IPS-18a (cell line): ENCODE data around the gene INPP5A.
"Not testable (repeated sequence)": the region's sequence is repeated elsewhere in the genome, so short reads cannot be mapped to it uniquely, and the experiment has no call there.

Experiments
- H3K27ac ChIP-seq: one replicate; pipeline ENCODE4 v1.5.1; 2013; ENCODE audit warnings: low read length
- H3K27me3 ChIP-seq: one replicate; pipeline ENCODE4 v1.6.1; 2013; ENCODE audit warnings: mild to moderate bottlenecking, low read length; ENCODE audit not compliant: control insufficient read depth, insufficient read depth
- H3K36me3 ChIP-seq: one replicate; pipeline ENCODE4 v1.6.1; 2013; ENCODE audit warnings: low read depth, low read length; ENCODE audit not compliant: control insufficient read depth
- H3K4me1 ChIP-seq: one replicate; pipeline ENCODE4 v1.6.1; 2013; ENCODE audit warnings: low read depth, low read length; ENCODE audit not compliant: control insufficient read depth
- H3K4me3 ChIP-seq: one replicate; pipeline ENCODE4 v1.5.1; 2013; ENCODE audit warnings: low read length
- H3K9ac ChIP-seq: one replicate; pipeline ENCODE4 v1.6.1; 2013; ENCODE audit warnings: mild to moderate bottlenecking, low read length, moderate library complexity
- H3K9me3 ChIP-seq: one replicate; pipeline ENCODE4 v1.6.1; 2013; ENCODE audit warnings: low read depth, low read length; ENCODE audit not compliant: control insufficient read depth

Gene INPP5A

GRCh38 chr10:132497063-132497680 lies 40.4 kb upstream of the INPP5A start:
- no peak overlapping the region for H3K9ac ChIP-seq
- H3K27me3 ChIP-seq = no peaks in the 10 kb centered on the region

GRCh38 chr10:132497861-132498561 lies 39.6 kb upstream of the INPP5A start:
- H3K4me1 ChIP-seq = no peaks in the 10 kb centered on the region
- H3K9me3 ChIP-seq = no peaks in the 10 kb centered on the region
- no peaks in the 10 kb centered on the region for H3K27me3 ChIP-seq
- H3K36me3 ChIP-seq = no peaks in the 10 kb centered on the region
- no peak overlapping the region for H3K27ac ChIP-seq
- H3K4me3 ChIP-seq = no peak overlapping the region
- H3K9ac ChIP-seq = no peak overlapping the region

More at GRCh38 chr10:132497063-132497680, 40.4 kb upstream of the INPP5A start:
- Histone ChIP-seq H3K4me3 (no peak overlapping the region), H3K27ac (no peak overlapping the region), H3K4me1 (no peaks in the 10 kb centered on the region), H3K9me3 (no peaks in the 10 kb centered on the region), H3K36me3 (no peaks in the 10 kb centered on the region)

GRCh38 chr10:132498562-132499366 lies 38.8 kb upstream of the INPP5A start:
- Histone ChIP-seq H3K4me3 (no peak overlapping the region), H3K9ac (no peak overlapping the region), H3K27ac (no peak overlapping the region), H3K27me3 (no peaks in the 10 kb centered on the region), H3K4me1 (no peaks in the 10 kb centered on the region), H3K9me3 (no peaks in the 10 kb centered on the region), H3K36me3 (no peaks in the 10 kb centered on the region)

- H3K9me3 ChIP-seq = no peaks in the 10 kb centered on the region
- no peaks in the 10 kb centered on the region for H3K27me3 ChIP-seq
- H3K36me3 ChIP-seq = no peaks in the 10 kb centered on the region
Measured at GRCh38 chr10:132499367-132499685, 38.3 kb upstream of the INPP5A start.

GRCh38 chr10:132500781-132501415 lies 36.7 kb upstream of the INPP5A start:
- Histone ChIP-seq H3K36me3 (no peaks in the 10 kb centered on the region), H3K9me3 (no peaks in the 10 kb centered on the region), H3K27ac (no peak overlapping the region), H3K4me1 (no peaks in the 10 kb centered on the region), H3K9ac (no peak overlapping the region), H3K4me3 (no peak overlapping the region), H3K27me3 (no peaks in the 10 kb centered on the region)

More at GRCh38 chr10:132499367-132499685, 38.3 kb upstream of the INPP5A start:
- Histone ChIP-seq H3K9ac (no peak overlapping the region), H3K4me3 (no peak overlapping the region), H3K27ac (no peak overlapping the region), H3K4me1 (no peaks in the 10 kb centered on the region)

- H3K27me3 ChIP-seq = no peaks in the 10 kb centered on the region
- no peak overlapping the region for H3K27ac ChIP-seq
- no peaks in the 10 kb centered on the region for H3K4me1 ChIP-seq
- no peak overlapping the region for H3K9ac ChIP-seq
- no peaks in the 10 kb centered on the region for H3K9me3 ChIP-seq
- H3K36me3 ChIP-seq = no peaks in the 10 kb centered on the region
- no peak overlapping the region for H3K4me3 ChIP-seq
Measured at GRCh38 chr10:132502544-132503300, 34.9 kb upstream of the INPP5A start.

- H3K4me3 ChIP-seq = no peak overlapping the region
- no peaks in the 10 kb centered on the region for H3K9me3 ChIP-seq
- no peak overlapping the region for H3K9ac ChIP-seq
- H3K27ac ChIP-seq = no peak overlapping the region
- H3K36me3 ChIP-seq = no peaks in the 10 kb centered on the region
- no peaks in the 10 kb centered on the region for H3K27me3 ChIP-seq
- H3K4me1 ChIP-seq = no peaks in the 10 kb centered on the region
Measured at GRCh38 chr10:132503581-132504421, 33.8 kb upstream of the INPP5A start.

GRCh38 chr10:132504501-132505272 lies 32.9 kb upstream of the INPP5A start:
- Histone ChIP-seq H3K4me1 (no peaks in the 10 kb centered on the region), H3K4me3 (no peak overlapping the region), H3K9me3 (no peaks in the 10 kb centered on the region), H3K36me3 (no peaks in the 10 kb centered on the region), H3K27me3 (no peaks in the 10 kb centered on the region), H3K9ac (no peak overlapping the region), H3K27ac (no peak overlapping the region)

GRCh38 chr10:132505546-132505945 lies 32.0 kb upstream of the INPP5A start:
- not testable (repeated sequence) for H3K27me3 ChIP-seq, H3K4me3 ChIP-seq, H3K9me3 ChIP-seq, H3K4me1 ChIP-seq, H3K36me3 ChIP-seq, H3K9ac ChIP-seq, H3K27ac ChIP-seq
